ENCODE measurements around the gene CEBPG. TPM values are rescaled to one million over a fixed set of nuclear protein-coding genes. Genes with fewer than 3 reads are reported as not detected.

CEBPG gene
- total RNA-seq, 1 experiment from 2014 or later = 51.1 TPM

GRCh38 chr19:33377586-33378475, 4.3 kb downstream of the CEBPG start:
- DNase-seq (ENCODE audit: low read depth, low spot score) (no peak), ATAC-seq (no peak)
- BruUV-seq (replicated peaks) = no TSS peak
- Histone ChIP-seq H3K27me3 (ENCODE audit: insufficient read depth, low read length) (no peaks in the 10 kb centered on the region), H3K9me3 (ENCODE audit: control insufficient read depth in 1 of 2, insufficient read depth in 1 of 2, low read depth in 1 of 2, low read length in 2 of 2) (no peaks in the 10 kb centered on the region), H2AFZ (ENCODE audit: low read depth, low read length, poor library complexity, severe bottlenecking) (no peak overlapping the region), H3K9ac (ENCODE audit: low read length) (no peak overlapping the region), H3K4me2 (ENCODE audit: low read length) (no peak overlapping the region; the same call in 1 of the 2 replicates), H3K79me2 (ENCODE audit: insufficient read depth, low read length) (peaks cover 89% of the 10 kb centered on the region), H3K4me3 (replicated peaks in 1 of 2; ENCODE audit: low read depth in 1 of 2, low read length in 2 of 2) (no peak overlapping the region), H3K36me3 (ENCODE audit: control insufficient read depth in 1 of 2, insufficient read depth in 2 of 2, low read length in 2 of 2) (peaks cover 6 to 16% of the 10 kb centered on the region in 2 experiments; a peak in 3 of 4 replicates), H4K20me1 (ENCODE audit: insufficient read depth) (peaks cover 31% of the 10 kb centered on the region; the same call in 1 of the 2 replicates), H3K27ac (ENCODE audit: low read depth, low read length) (no peak overlapping the region), H3K9me2 (ENCODE audit: insufficient read depth) (no peaks in the 10 kb centered on the region), H3K4me1 (ENCODE audit: control insufficient read depth in 1 of 2, insufficient read depth in 2 of 2, low read length in 2 of 2) (peaks cover 25 to 39% of the 10 kb centered on the region in 2 experiments)
- intact Hi-C loops (cut with micrococcal nuclease) = no loop called here
- CTCF ChIA-PET = no interaction called here
- RAD21 ChIA-PET (ENCODE audit: low non-redundant PET in 1 of 2, low total read pairs in 2 of 2, uncharacterized antibody in 2 of 2, unreplicated experiment in 2 of 2) = no interaction called here
- POLR2A ChIA-PET = no interaction called here
- TF ChIP-seq, protein P1, sequence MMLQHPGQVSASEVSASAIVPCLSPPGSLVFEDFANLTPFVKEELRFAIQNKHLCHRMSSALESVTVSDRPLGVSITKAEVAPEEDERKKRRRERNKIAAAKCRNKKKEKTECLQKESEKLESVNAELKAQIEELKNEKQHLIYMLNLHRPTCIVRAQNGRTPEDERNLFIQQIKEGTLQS (IDR thresholded peaks at IDR 0.05) = no peak
- TF ChIP-seq RAD21 (IDR thresholded peaks at IDR 0.05; ENCODE audit: low read depth) = no peak
- no peak for TF ChIP-seq CEBPB (IDR thresholded peaks at IDR 0.05; ENCODE audit: low read depth)
- no peak for TF ChIP-seq REST (IDR thresholded peaks at IDR 0.05; ENCODE audit: low read depth)
- no peak for TF ChIP-seq ZBTB33 (IDR thresholded peaks at IDR 0.05; ENCODE audit: extremely low read depth, insufficient replicate concordance, low read length)
- TF ChIP-seq, protein P2, sequence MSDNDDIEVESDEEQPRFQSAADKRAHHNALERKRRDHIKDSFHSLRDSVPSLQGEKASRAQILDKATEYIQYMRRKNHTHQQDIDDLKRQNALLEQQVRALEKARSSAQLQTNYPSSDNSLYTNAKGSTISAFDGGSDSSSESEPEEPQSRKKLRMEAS (IDR thresholded peaks at IDR 0.05) = no peak
- TF ChIP-seq JUND (IDR thresholded peaks at IDR 0.05) = no peak
- TF ChIP-seq EZH2phosphoT487 (IDR thresholded peaks at IDR 0.05; ENCODE audit: borderline replicate concordance) = no peak
- TF ChIP-seq CBX3 (IDR thresholded peaks at IDR 0.05; ENCODE audit: low read depth) = no peak
- no peak for TF ChIP-seq SIN3A (IDR thresholded peaks at IDR 0.05; ENCODE audit: low read depth)
- no peak for TF ChIP-seq POLR2A (IDR thresholded peaks at IDR 0.05; ENCODE audit: borderline replicate concordance, extremely low read depth, insufficient read depth, insufficient read length)
- TF ChIP-seq CTCF (IDR thresholded peaks at IDR 0.05 in 2 of 3, conservative IDR thresholded peaks at IDR 0.05 in 1 of 3; ENCODE audit: borderline replicate concordance in 1 of 3, insufficient read depth in 1 of 3, low read depth in 2 of 3, low read length in 2 of 3) = no peak
- no peak for TF ChIP-seq SRF (IDR thresholded peaks at IDR 0.05; ENCODE audit: low read depth)
- TF ChIP-seq ELF1 (IDR thresholded peaks at IDR 0.05; ENCODE audit: borderline replicate concordance, low read depth) = no peak
- TF ChIP-seq ZNF274 (IDR thresholded peaks at IDR 0.05; ENCODE audit: low read depth, low read length) = no peak
- no peak for TF ChIP-seq FOSL1 (IDR thresholded peaks at IDR 0.05; ENCODE audit: low read depth)
